ENCODE data around the gene IFT22.
A peak's percentile ranks its signal among the peaks of the same experiment; 100 is the strongest.
"Not testable (repeated sequence)": the region's sequence is repeated elsewhere in the genome, so short reads cannot be mapped to it uniquely, and the experiment has no call there.

IFT22 gene

GRCh38 chr7:101308245-101309085 is 13.1 kb downstream of the IFT22 start:
- no peak for DNase-seq (ENCODE audit: low spot score)

- DNase-seq (ENCODE audit: low spot score) = no peak
These were observed 15.3 kb downstream of the IFT22 start for GRCh38 chr7:101306307-101306706.

GRCh38 chr7:101303102-101303701 is 18.4 kb downstream of the IFT22 start:
- no peak for DNase-seq (ENCODE audit: low spot score)

- no peak for DNase-seq (ENCODE audit: low spot score)
These were observed 18.9 kb downstream of the IFT22 start for GRCh38 chr7:101302641-101303101.

- no peak for DNase-seq (ENCODE audit: low spot score)
These were observed 20.9 kb downstream of the IFT22 start for GRCh38 chr7:101300465-101301376.

- DNase-seq (ENCODE audit: low spot score) = no peak
These were observed 21.8 kb downstream of the IFT22 start for GRCh38 chr7:101299511-101300464.

GRCh38 chr7:101294832-101295121 is 26.8 kb downstream of the IFT22 start:
- DNase-seq (ENCODE audit: low spot score) = no peak

- DNase-seq (ENCODE audit: low spot score) = no peak
These were observed 27.4 kb downstream of the IFT22 start for GRCh38 chr7:101294039-101294831.

- not testable (repeated sequence) for DNase-seq (ENCODE audit: low spot score)
These were observed 28.3 kb downstream of the IFT22 start for GRCh38 chr7:101293069-101294021.

- DNase-seq (ENCODE audit: low spot score) = not testable (repeated sequence)
These were observed 29.0 kb downstream of the IFT22 start for GRCh38 chr7:101292566-101292965.

GRCh38 chr7:101290186-101291037 is 31.2 kb downstream of the IFT22 start:
- DNase-seq (ENCODE audit: low spot score) = peak; percentile 56

GRCh38 chr7:101289687-101290086 is 31.9 kb downstream of the IFT22 start:
- DNase-seq (ENCODE audit: low spot score) = not testable (repeated sequence)

- DNase-seq (ENCODE audit: low spot score) = no peak
These were observed 33.2 kb downstream of the IFT22 start for GRCh38 chr7:101288439-101288838.

GRCh38 chr7:101287032-101287431 is 34.6 kb downstream of the IFT22 start:
- no peak for DNase-seq (ENCODE audit: low spot score)

- DNase-seq (ENCODE audit: low spot score) = not testable (repeated sequence)
These were observed 35.7 kb downstream of the IFT22 start for GRCh38 chr7:101285880-101286279.

- no peak for DNase-seq (ENCODE audit: low spot score)
These were observed 36.4 kb downstream of the IFT22 start for GRCh38 chr7:101285171-101285570.

GRCh38 chr7:101280912-101281311 is 40.7 kb downstream of the IFT22 start:
- DNase-seq (ENCODE audit: low spot score) = not testable (repeated sequence)
